ENCODE results near the gene ARMC3.
"Not testable (repeated sequence)": the region's sequence is repeated elsewhere in the genome, so short reads cannot be mapped to it uniquely, and the experiment has no call there.

ARMC3 gene, protein sequence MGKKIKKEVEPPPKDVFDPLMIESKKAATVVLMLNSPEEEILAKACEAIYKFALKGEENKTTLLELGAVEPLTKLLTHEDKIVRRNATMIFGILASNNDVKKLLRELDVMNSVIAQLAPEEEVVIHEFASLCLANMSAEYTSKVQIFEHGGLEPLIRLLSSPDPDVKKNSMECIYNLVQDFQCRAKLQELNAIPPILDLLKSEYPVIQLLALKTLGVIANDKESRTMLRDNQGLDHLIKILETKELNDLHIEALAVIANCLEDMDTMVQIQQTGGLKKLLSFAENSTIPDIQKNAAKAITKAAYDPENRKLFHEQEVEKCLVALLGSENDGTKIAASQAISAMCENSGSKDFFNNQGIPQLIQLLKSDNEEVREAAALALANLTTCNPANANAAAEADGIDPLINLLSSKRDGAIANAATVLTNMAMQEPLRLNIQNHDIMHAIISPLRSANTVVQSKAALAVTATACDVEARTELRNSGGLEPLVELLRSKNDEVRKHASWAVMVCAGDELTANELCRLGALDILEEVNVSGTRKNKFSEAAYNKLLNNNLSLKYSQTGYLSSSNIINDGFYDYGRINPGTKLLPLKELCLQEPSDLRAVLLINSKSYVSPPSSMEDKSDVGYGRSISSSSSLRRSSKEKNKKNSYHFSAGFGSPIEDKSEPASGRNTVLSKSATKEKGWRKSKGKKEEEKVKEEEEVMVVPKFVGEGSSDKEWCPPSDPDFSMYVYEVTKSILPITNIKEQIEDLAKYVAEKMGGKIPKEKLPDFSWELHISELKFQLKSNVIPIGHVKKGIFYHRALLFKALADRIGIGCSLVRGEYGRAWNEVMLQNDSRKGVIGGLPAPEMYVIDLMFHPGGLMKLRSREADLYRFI

DNA sequence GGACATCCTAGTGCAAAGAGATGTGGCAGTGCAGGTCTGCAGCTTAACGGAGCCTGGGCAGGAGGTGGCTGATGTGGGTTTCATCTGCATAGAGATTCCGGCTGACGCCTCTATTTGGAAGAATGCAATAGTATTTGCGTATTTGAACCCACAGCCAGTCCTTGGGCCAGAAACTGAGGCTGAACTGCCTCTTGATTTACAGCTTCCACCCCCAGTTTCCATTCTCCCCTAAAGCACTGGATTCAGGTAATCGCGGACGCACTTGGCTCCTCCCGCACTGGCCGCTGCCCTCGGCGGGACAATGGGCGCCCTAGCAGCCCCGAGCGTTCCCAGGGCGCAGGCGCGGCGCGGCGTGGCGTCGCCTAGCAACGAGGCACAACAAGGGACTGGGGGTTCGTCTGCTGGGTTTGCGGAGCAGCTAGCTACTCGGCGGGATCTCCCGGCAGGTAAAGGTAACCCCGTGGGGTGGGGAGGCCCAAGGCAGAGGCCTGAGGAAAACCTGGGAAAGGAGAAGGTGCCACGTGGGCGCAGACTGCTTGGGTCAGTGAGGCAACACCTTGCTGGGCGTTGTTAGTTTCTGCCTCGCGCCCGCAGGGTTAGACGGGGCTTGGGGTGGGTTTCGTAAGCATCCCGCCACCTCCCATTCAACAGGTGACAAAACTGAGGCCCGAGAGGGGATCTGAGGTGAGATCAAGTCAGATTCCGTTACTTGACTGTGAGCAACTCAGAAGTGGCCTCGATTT, at the start of gene ARMC3:
Gene ARMC3, plus strand, starts transcription at position 393 of the 743 bp plus-strand sequence. CDS start 3,944 bp downstream, outside the sequence.
- no peak for FAIRE-seq

DNA sequence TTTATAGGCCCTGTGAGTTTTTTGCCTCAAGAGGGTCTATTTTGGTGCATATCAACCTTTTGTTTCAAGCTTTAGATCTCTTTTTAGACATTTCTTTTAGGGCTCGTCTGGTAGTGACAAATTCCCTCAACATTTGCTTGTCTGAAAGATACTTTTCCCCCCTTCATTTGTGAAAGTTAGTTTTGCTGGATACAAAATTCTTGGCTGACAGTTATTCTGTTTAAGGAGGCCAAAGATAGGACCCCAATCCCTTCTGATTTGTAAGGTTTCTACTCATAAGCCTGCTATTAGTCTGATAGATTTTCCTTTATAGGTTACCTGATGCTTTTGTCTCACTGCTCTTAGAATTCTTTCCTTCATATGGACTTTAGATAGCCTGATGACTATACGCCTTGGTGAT, 36.1 kb upstream of the ARMC3 start:
- no peak for FAIRE-seq

DNA sequence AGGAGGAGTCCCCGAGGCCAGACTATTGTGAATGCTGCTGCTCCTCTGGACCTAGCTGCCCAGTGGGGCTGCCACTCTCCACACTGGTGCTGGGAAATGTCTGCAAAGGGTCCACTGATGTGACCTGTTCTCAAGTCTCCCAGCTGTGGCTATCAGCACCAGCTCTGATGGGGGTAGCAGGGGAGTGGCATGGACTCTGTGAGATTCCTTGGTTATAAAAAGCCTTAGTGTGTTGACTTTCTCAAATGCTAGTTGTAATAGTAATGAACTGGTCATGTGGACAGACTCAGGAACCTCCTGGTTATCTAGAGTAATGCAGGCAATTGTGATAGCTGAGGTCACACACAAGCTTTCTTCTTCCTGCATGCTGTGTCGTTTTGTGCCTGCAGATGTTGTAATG, 34.1 kb upstream of the ARMC3 start:
- FAIRE-seq = no peak

DNA sequence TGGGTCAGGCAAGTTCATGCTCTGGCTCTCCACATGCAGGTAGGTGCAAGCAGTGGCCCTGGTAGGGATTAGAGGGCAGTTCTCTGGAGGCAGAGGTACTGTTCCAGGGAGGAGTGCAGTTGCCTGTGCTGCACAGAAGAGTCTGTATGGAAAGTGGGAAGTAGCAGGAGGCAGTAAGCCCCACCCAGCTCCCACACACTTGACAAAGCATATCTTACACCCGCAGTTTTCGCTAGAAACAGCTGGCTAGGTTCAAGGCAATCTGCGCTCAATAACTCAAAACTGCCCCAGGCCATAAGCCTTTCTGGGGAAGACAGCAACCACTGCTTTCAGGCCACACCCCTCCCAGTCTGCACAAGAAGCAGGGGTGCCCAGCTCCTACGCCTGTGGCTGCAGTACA, 33.1 kb upstream of the ARMC3 start:
- no peak for FAIRE-seq

DNA sequence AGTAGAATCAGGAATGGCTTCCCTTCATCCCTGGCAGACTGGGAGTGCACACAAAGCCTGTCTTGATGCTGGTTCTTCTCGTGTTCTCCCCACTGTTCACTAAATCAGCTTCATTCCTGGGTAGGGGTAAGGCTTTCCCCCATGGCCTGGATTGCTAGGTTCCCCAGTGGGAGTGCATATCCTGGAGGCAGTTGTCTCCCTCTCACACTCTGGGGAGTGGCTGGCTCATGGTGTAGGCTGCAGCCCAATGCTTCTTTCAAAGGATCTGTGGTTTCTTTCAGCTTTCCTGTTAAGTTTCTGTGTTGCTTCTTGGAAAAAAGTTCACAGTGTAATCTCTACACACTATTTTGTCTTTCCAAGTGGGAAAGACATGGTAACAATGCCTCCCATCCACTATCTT, 32.6 kb upstream of the ARMC3 start:
- no peak for FAIRE-seq

DNA sequence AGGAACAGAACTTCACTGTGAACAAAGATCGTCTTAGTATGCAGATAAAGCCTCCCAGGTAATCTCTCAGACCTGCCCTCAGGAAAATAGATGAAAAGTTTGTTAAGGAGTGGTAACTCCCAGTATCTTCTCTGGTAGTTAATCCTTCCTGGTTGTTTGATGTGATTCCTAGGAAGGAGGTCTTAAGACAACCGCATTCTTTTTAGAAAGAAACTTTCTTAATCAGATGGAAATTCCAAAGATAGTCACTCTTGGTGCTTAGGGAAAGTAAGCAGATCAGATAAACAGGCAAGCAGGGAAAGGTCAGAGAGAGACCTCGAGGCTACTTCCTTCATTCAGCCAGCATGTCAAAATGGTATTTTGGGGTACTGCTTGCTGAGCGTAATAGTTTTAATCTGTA, 30.5 kb upstream of the ARMC3 start:
- no peak for FAIRE-seq

DNA sequence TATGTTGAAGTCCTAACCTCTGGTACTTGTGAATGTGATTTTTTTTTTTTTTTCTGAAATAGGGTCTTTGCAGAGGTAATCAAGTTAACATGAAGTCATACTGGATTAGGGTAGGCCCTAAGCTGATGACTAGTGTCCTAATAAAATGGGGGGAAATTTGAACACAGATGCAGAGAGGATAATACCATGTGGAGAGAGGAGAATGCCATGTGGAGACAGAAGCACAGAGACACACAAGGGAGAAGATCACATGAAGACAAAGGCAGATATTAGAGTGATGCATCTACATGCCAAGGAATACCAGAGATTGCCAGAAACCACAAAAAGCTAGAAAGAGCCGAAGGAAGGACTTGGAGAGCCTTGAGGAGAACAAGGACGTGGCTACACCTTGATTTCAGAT, 28.5 kb upstream of the ARMC3 start:
- no peak for FAIRE-seq

DNA sequence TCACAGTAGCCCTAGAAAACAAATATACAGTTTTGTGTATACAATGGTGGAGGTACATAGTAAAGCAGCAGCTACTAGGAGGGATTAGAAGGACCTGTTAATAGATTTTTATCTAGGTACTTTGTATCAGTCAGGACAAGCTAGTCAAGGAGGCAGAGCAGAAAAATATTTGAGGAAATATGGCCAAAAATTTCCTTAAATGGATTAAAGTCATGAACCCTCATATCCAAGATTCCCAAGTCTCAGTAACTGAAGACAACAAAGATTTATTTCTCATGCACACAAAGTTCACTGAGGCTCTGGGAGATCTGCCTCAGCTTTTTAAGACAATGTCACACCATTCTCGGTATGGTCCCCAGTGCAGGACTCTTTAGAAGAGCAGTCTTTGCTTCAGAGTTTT, 28.1 kb upstream of the ARMC3 start:
- no peak for FAIRE-seq

DNA sequence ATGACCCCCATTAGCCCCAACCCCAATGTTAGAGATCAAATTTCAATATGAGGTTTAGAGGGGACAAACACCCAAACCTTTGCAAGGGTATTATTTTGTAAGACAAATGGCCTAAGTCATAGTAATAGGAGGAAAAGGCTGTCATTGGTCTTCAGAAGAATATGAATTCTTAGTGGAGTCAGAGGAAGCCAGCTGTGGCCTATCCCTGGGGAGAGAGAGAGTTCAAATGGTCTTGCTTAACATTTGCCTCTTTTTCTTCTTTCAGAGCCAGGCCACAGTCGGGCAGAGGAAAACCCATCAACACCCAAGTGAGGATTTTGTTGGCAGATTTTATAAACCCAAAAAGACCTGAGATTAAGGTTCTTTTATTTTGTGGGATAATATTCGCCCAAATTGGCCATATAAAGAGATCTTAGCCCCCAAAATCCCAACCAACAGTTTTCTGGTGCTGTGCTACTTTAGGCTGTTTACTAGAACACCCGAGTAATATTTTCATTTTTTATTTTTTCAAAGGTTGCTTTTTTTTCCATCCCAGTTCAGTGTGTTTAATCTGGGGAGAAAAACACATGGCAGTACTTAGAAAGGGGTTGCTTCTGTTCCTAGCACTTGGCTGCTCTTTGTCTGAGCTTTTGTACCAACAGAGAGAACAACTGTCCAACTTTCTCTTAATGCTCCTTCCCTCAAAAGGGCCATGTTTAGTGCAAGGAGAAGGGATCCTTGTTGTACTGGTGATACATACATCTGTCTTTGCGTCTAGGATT, 26.8 kb upstream of the ARMC3 start:
- no peak for FAIRE-seq

DNA sequence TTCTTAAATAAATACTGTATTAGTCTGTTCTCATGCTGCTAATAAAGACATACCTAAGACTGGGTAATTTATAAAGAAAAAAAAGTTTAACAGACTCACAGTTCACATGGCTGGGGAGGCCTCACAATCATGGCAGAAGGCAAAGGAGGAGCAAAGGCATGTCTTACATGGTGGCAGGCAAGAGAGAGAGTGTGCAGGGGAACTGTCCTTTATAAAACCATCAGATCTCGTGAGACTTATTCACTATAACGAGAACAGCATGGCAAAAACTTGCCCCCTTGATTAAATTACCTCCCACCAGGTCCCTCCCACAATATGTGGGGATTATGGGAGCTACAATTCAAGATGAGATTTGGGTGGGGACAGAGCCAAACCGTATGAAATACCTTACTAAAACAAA, 25.7 kb upstream of the ARMC3 start:
- FAIRE-seq = not testable (repeated sequence)

DNA sequence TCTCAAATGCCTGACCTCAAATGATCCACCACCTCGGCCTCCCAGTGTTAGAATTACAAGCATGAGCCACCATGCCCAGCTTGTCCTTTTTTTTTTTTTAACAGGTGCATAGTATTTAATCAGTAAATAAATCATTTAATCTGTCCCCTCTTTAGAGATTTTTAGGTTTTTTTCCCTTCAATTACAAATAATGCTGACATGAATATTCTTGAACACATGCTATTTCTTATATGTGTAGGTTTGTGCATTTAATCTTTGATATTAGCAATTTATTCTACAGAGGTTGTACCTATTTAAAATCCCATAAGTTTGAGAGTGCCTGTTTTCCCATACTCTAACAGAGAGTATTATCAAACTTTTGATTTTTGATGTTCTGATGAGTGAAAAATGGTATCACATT, 24.2 kb upstream of the ARMC3 start:
- FAIRE-seq = no peak

DNA sequence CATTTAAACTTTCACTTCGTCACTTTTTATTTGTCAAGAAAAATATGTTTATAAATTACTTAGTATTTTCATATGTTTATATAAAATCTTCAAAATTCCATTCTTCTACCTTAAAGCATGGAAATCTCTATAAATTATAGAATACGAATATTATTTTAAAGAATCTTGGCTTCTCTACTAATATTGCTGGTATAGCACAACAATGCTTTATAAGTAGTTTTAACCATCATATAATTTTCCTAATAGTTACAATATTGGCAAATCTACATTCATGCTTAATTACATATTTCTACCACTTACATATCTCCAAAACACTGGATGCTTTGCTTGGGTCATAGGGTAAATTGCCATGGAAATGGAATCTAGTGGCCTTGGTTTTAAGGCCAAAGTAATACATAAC, 21.1 kb upstream of the ARMC3 start:
- no peak for FAIRE-seq

DNA sequence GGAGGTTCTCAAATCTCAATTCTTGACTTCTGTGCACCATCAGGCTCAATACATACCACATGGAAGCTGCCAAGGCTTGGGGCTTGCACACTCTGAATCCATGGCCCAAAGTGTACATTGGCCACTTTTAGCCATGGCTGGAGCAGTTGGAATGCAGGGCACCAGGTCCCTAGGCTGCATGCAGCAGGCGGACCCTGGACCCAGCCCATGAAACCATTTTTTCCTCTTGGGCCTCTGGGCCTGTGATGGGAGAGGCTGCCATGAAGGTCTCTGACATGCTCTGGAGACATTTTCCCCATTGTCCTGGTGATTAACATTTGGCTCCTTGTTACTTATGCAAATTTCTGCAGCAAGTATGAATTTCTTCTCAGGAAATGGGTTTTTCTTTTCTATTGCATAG, 19.0 kb upstream of the ARMC3 start:
- no peak for FAIRE-seq

DNA sequence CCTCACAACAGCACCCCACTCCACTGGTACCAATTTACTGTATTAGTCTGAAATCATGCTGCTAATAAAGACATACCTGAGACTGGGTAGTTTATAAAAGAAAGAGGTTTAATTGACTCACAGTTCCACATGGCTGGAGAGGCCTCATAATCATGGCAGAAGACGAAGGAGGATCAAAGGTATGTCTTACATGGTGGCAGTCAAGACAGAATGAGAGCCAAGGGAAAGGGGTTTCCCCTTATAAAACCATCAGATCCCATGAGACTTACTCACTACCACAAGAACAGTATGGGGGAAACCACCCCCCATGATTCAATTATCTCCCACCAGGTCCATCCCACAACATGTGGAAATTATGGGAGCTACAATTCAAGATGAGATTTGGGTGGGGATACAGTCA, 18.2 kb upstream of the ARMC3 start:
- not testable (repeated sequence) for FAIRE-seq

DNA sequence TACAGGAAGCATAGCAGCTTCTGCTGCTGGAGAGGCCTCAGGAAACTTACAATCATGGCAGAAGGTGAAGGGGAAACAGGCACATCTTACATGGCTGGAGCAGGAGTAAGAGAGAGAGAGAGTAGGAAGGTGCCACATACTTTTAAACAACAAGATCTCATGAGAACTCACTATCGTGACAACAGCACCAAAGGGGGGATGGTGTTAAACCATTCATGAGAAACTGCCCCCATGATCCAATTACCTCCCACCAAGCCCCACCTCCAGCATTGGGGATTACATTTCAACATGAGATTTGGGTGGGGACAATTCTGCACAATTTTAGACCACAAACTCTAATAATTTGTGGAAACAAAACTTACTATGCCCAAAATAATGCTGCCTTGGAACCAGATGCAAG, 16.8 kb upstream of the ARMC3 start:
- FAIRE-seq = no peak

DNA sequence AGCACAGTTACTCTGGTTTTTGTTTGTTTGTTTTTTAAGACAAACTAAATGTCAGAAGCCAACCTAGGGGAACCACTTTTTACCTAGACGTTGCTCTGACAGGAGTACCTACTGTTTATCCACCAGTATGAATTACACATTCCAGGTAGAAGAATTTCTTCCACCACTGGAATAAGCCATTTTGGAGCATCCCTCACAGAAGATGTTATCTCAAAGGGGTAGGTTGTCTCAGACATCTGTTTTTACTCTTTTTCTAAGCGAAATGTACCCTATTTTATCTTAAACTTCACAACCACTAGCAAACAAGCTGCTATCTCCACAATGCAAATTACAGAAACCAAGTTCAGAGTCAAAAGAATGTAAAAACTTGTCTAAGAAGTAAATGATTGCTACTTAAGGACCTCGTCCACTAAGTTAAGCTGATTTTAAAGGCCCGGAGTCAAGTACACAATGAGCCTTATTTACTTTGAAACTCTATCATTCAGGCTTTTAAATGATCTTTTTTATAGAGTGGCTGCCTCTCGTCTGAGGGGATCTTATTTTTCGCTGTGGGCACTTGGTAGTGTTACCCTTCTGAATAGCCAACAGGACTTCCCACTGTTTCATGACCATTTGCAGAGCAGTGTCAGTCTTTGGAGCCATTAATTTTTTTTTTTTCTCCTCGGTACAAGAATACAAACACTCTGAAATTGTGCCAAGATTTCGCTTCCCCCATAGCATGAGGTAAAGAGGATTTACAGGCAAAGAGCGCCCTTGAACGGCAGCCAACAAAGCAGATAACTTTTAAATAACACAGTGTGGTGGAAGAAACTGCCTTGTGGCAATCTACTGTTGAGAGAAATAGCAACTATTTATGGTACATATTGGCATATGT, 15.7 kb upstream of the ARMC3 start:
- no peak for FAIRE-seq

DNA sequence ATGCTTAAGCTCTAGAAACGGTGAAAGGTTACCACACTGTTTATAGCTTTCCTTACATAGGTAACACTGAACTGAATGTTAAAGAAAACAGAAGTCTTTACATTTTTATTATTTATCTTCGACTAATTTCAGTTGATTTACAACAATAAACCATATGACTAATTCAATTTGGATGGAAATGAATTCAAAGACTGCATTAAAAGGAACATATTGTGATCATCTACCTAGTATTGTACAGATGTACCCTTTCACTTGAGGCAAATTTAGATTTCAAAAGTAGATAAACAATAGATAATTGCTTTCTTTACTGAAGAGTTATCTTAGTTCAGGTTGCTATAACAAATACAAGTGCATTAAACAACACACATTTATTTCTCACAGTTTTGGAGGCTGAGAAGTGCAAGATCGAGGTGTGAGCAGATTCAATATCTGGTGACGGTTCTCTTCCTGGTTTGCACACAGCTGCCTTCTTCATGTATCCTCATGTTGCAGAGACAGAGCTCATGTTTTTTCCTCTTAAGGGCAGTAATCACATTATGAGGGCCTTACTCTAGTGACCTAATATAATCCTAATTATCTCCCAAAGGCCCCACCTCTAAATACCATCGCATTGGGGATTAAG, 15.0 kb upstream of the ARMC3 start:
- no peak for FAIRE-seq

DNA sequence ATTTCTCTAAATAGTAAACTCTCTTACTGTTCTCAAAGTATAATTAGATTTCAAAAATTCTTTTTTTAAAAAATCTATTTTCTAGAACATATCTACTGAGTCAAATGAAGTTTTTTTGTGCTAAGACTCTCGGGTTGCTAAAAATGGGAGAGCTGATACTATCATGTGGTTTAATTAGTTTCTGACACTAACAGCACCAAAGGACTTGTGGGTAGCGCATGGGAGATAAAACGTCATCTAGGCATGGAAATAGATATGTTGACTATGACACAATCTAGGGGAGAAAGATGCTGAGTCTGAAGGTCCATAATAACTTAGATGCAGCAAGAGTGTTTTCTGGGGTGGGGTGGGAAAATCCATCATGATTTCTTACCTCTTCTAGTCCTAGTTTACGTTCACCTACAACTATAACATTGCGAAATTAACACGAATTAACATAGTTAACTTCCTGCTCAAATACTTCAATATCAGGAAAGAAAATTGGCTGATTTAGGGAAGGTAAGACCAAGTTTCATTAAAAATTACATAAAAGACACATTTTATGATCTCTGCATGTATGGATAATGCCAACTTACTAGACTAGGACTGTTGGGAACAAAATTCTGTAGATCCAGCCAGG, 14.3 kb upstream of the ARMC3 start:
- no peak for FAIRE-seq

DNA sequence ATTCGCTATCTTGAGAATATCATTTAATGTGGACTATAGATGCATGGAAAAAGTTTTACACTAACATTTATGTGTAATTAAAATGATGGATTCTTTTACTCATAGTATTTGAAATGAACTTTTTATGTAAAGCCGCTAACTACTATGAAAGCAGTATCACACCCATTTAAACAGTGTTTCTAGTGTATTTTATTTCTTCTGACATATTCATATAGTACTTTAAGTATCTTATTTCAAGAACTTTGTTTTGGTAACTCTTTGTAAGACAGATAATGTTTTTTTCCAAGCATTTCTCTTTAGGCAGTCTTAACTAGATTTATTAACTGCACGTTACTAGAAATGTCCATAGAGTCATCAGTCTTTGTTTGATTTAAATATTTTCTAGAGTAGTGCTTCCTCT, 12.5 kb upstream of the ARMC3 start:
- FAIRE-seq = no peak

DNA sequence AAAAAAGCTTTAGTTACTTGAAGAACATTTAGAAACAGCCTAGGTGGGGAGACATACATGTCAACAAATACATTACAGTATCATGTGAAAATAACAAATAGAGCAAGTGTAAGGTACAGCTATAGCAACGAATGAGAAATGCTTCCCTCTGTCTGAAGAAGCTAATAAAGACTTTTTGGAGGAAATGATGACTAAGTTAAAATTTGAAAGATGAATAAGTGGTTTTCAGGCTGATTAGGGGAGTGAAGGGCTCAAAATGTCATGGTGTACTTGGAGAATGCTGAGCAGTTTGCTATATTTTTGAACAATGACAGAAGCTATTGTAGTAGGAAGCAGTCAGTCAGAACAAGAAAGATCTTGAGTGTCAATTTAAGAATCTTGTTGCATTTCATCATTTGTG, 2.8 kb upstream of the ARMC3 start:
- no peak for FAIRE-seq

DNA sequence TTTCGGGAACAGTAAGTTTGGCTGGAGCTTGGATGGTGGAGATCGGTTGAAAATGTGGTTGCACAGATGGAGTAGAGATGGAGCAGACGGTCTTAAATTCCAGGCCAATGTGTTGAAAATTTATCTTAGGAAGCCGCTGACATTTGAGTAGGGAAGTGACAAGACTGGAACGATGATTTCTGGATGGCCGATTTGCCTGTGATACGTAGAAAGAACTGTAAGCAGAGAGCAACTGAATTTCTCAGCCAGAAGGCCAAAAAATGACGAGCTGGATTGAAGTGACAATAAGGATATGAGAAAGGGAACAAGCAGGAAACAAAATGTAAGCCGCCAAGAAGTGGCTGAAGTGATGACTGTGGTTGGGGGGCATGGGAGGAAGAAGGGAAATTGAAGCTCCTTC, 687 bp upstream of the ARMC3 start:
- FAIRE-seq = no peak
